ENCODE results near the gene DMC1.
"Not testable (repeated sequence)": the region's sequence is repeated elsewhere in the genome, so short reads cannot be mapped to it uniquely, and the experiment has no call there.

The DMC1 gene

GRCh38 chr22:38601221-38601764 lies 31.3 kb upstream of the DMC1 start:
- Mint-ChIP-seq H3K27me3 (peaks cover 29 to 37% of the 10 kb centered on the region in 2 donors), H3K27ac (no peak overlapping the region), H3K36me3 (ENCODE audit: insufficient read depth) (no peaks in the 10 kb centered on the region), H3K9me3 (no peaks in the 10 kb centered on the region), H3K4me1 (ENCODE audit: low read depth in 2 of 2) (no peaks in the 10 kb centered on the region), H3K4me3 (no peak overlapping the region)
- DNase-seq: no peak
- ATAC-seq (replicated peaks): no peak

GRCh38 chr22:38599466-38599865 lies 29.5 kb upstream of the DMC1 start:
- ATAC-seq (replicated peaks): no peak
- no peak for DNase-seq
- H3K4me3 Mint-ChIP-seq: no peak overlapping the region
- H3K4me1 Mint-ChIP-seq (ENCODE audit: low read depth in 2 of 2): no peaks in the 10 kb centered on the region
- H3K27ac Mint-ChIP-seq: no peak overlapping the region
- H3K27me3 Mint-ChIP-seq: peaks cover 41 to 47% of the 10 kb centered on the region in 2 donors
- no peaks in the 10 kb centered on the region for H3K9me3 Mint-ChIP-seq
- no peaks in the 10 kb centered on the region for H3K36me3 Mint-ChIP-seq (ENCODE audit: insufficient read depth)

- not testable (repeated sequence) for H3K4me3 Mint-ChIP-seq; H3K36me3 Mint-ChIP-seq (ENCODE audit: insufficient read depth); H3K9me3 Mint-ChIP-seq; ATAC-seq (replicated peaks); H3K27ac Mint-ChIP-seq; DNase-seq; H3K4me1 Mint-ChIP-seq (ENCODE audit: low read depth in 2 of 2)
- H3K27me3 Mint-ChIP-seq: peaks cover 15 to 36% of the 10 kb centered on the region in 2 donors
Measured at GRCh38 chr22:38582923-38583322, 12.9 kb upstream of the DMC1 start.

- ATAC-seq (replicated peaks) (no peak), DNase-seq (no peak)
- Mint-ChIP-seq H3K4me1 (ENCODE audit: low read depth in 2 of 2) (no peaks in the 10 kb centered on the region), H3K27me3 (peaks cover 15 to 36% of the 10 kb centered on the region in 2 donors), H3K4me3 (no peak overlapping the region), H3K27ac (no peak overlapping the region), H3K36me3 (ENCODE audit: insufficient read depth) (no peaks in the 10 kb centered on the region), H3K9me3 (no peaks in the 10 kb centered on the region)
Measured at GRCh38 chr22:38578505-38578904, 8.5 kb upstream of the DMC1 start.

GRCh38 chr22:38572065-38572464 lies 2.1 kb upstream of the DMC1 start:
- H3K4me3 Mint-ChIP-seq: no peak overlapping the region
- H3K36me3 Mint-ChIP-seq (ENCODE audit: insufficient read depth): no peaks in the 10 kb centered on the region
- peak; percentile 18 to 30 (median 23) for DNase-seq
- H3K27me3 Mint-ChIP-seq: no peaks in the 10 kb centered on the region
- ATAC-seq (replicated peaks): no peak
- no peak overlapping the region for H3K27ac Mint-ChIP-seq
- peaks cover 15 to 17% of the 10 kb centered on the region in 2 donors for H3K4me1 Mint-ChIP-seq (ENCODE audit: low read depth in 2 of 2)
- H3K9me3 Mint-ChIP-seq: no peaks in the 10 kb centered on the region

- DNase-seq (peak; percentile 9 to 24 (median 14)), ATAC-seq (replicated peaks) (peak; percentile 13)
- no peaks in the 10 kb centered on the region for H3K36me3 Mint-ChIP-seq (ENCODE audit: insufficient read depth)
- H3K27ac Mint-ChIP-seq: peak overlapping the region; percentile 80 to 82
- H3K4me3 Mint-ChIP-seq: peak overlapping the region; percentile 93 to 94
- no peaks in the 10 kb centered on the region for H3K27me3 Mint-ChIP-seq
- peaks cover 15 to 17% of the 10 kb centered on the region in 2 donors for H3K4me1 Mint-ChIP-seq (ENCODE audit: low read depth in 2 of 2)
- no peaks in the 10 kb centered on the region for H3K9me3 Mint-ChIP-seq
Measured at GRCh38 chr22:38570779-38571364, 889 bp upstream of the DMC1 start.

GRCh38 chr22:38569181-38569971 lies 607 bp downstream of the DMC1 start:
- Mint-ChIP-seq H3K36me3 (ENCODE audit: insufficient read depth) (no peaks in the 10 kb centered on the region), H3K4me1 (ENCODE audit: low read depth in 2 of 2) (peaks cover 15 to 17% of the 10 kb centered on the region in 2 donors), H3K27ac (peak overlapping the region; percentile 80 to 82), H3K4me3 (peak overlapping the region; percentile 93 to 94), H3K9me3 (no peaks in the 10 kb centered on the region), H3K27me3 (no peaks in the 10 kb centered on the region)
- DNase-seq (no peak), ATAC-seq (replicated peaks) (no peak)

GRCh38 chr22:38567531-38568285 lies 2.3 kb downstream of the DMC1 start:
- Mint-ChIP-seq H3K27ac (no peak overlapping the region), H3K4me3 (no peak overlapping the region), H3K9me3 (no peaks in the 10 kb centered on the region), H3K27me3 (no peaks in the 10 kb centered on the region), H3K4me1 (ENCODE audit: low read depth in 2 of 2) (peaks cover 15 to 17% of the 10 kb centered on the region in 2 donors), H3K36me3 (ENCODE audit: insufficient read depth) (no peaks in the 10 kb centered on the region)
- ATAC-seq (replicated peaks): no peak
- no peak for DNase-seq

GRCh38 chr22:38566726-38567504 lies 3.1 kb downstream of the DMC1 start:
- no peak overlapping the region for H3K27ac Mint-ChIP-seq
- no peak overlapping the region for H3K4me3 Mint-ChIP-seq
- H3K27me3 Mint-ChIP-seq: no peaks in the 10 kb centered on the region

GRCh38 chr22:38565441-38565840 lies 4.5 kb downstream of the DMC1 start:
- H3K36me3 Mint-ChIP-seq (ENCODE audit: insufficient read depth): no peaks in the 10 kb centered on the region
- H3K4me3 Mint-ChIP-seq: no peak overlapping the region
- no peak for DNase-seq
- H3K9me3 Mint-ChIP-seq: no peaks in the 10 kb centered on the region
- no peaks in the 10 kb centered on the region for H3K27me3 Mint-ChIP-seq
- peaks cover 5 to 6% of the 10 kb centered on the region in 2 donors for H3K4me1 Mint-ChIP-seq (ENCODE audit: low read depth in 2 of 2)
- H3K27ac Mint-ChIP-seq: no peak overlapping the region
- no peak for ATAC-seq (replicated peaks)

More at GRCh38 chr22:38566726-38567504, 3.1 kb downstream of the DMC1 start:
- peaks cover 15 to 17% of the 10 kb centered on the region in 2 donors for H3K4me1 Mint-ChIP-seq (ENCODE audit: low read depth in 2 of 2)
- no peaks in the 10 kb centered on the region for H3K36me3 Mint-ChIP-seq (ENCODE audit: insufficient read depth)
- ATAC-seq (replicated peaks) (no peak), DNase-seq (no peak)
- no peaks in the 10 kb centered on the region for H3K9me3 Mint-ChIP-seq

GRCh38 chr22:38564669-38565068 lies 5.3 kb downstream of the DMC1 start:
- no peaks in the 10 kb centered on the region for H3K36me3 Mint-ChIP-seq (ENCODE audit: insufficient read depth)
- DNase-seq: no peak
- no peak for ATAC-seq (replicated peaks)
- H3K4me1 Mint-ChIP-seq (ENCODE audit: low read depth in 2 of 2): peaks cover 2 to 3% of the 10 kb centered on the region in 2 donors
- no peak overlapping the region for H3K27ac Mint-ChIP-seq
- H3K4me3 Mint-ChIP-seq: no peak overlapping the region
- no peaks in the 10 kb centered on the region for H3K9me3 Mint-ChIP-seq
- H3K27me3 Mint-ChIP-seq: no peaks in the 10 kb centered on the region

GRCh38 chr22:38554281-38554680 lies 15.7 kb downstream of the DMC1 start:
- no peak overlapping the region for H3K27ac Mint-ChIP-seq
- H3K36me3 Mint-ChIP-seq (ENCODE audit: insufficient read depth): no peaks in the 10 kb centered on the region
- no peaks in the 10 kb centered on the region for H3K27me3 Mint-ChIP-seq
- H3K9me3 Mint-ChIP-seq: no peaks in the 10 kb centered on the region
- H3K4me1 Mint-ChIP-seq (ENCODE audit: low read depth in 2 of 2): no peaks in the 10 kb centered on the region
- no peak overlapping the region for H3K4me3 Mint-ChIP-seq
- ATAC-seq (replicated peaks) (no peak), DNase-seq (no peak)
